Upper lobe of left lung (tissue), 6 donors: ENCODE data around the gene MYT1. TPM values are rescaled to one million over a fixed set of nuclear protein-coding genes. Genes with fewer than 3 reads are reported as not detected.

Experiments used
- ATAC-seq, 2 donors: fragments of 200-7000 bp; cut with Tn5 transposase; one replicate each; pipeline ENCODE4 v1.9.1; 2022; ENCODE audit warnings: mild to moderate bottlenecking in 2 of 2, moderate library complexity in 2 of 2; ENCODE audit not compliant: low FRiP score in 2 of 2
- DNase-seq, 2 donors: peaks; one replicate each; pipeline ENCODE4 v3.0.0-alpha.2; 2019 to 2020
- H3K27ac ChIP-seq, 4 donors: fragments of 200-600 bp; sonication (generic); one replicate each; pipeline ENCODE4 v1.5.1; 2016 to 2019
- H3K27me3 ChIP-seq, 4 donors: fragments of 200-600 bp; sonication (generic); one replicate each; pipeline ENCODE4 v1.5.1; 2017 to 2019
- H3K36me3 ChIP-seq, 4 donors: fragments of 200-600 bp; sonication (generic); one replicate each; pipeline ENCODE4 v1.5.1; 2016 to 2019
- H3K4me1 ChIP-seq, 4 donors: fragments of 200-600 bp; sonication (generic); one replicate each; pipeline ENCODE4 v1.5.1; 2018 to 2019
- H3K4me3 ChIP-seq, 4 donors: fragments of 200-600 bp; sonication (generic); one replicate each; pipeline ENCODE4 v1.5.1; 2017 to 2019; ENCODE audit warnings: mild to moderate bottlenecking in 2 of 4, moderate library complexity in 1 of 4
- H3K9me3 ChIP-seq, 4 donors: fragments of 200-600 bp; sonication (generic); one replicate each; pipeline ENCODE4 v1.5.1; 2018 to 2019
- EP300 ChIP-seq, 4 donors: sonication (generic); formaldehyde crosslinking; IDR thresholded peaks; one replicate each; pipeline ENCODE4 v1.5.1; 2017; ENCODE audit warnings: antibody characterized with exemption in 4 of 4, control low read depth in 2 of 4
- POLR2A ChIP-seq, 4 donors: fragments of 450-650 bp; IDR thresholded peaks; one replicate each; pipeline ENCODE4 v1.5.1; 2016 to 2017; ENCODE audit warnings: antibody characterized with exemption in 4 of 4, mild to moderate bottlenecking in 2 of 4
- POLR2AphosphoS5 ChIP-seq, 2 donors: sonication (generic); formaldehyde crosslinking; IDR thresholded peaks; one replicate each; pipeline ENCODE4 v1.5.1; 2017; ENCODE audit warnings: antibody characterized with exemption in 2 of 2
- WGBS, 2 donors: methylation state at CpG; one replicate each; pipeline ENCODE4 v1.1.5; 2017 to 2018; 5-methylcytosine and 5-hydroxymethylcytosine counted together
- total RNA-seq, 6 donors: library from RNA; depleted of rRNA in 4 of 6; stranded (reverse); fragments of >200 nt in 4 of 6; gene quantifications; one replicate each; pipeline versions ENCODE4 v1.1.0 to v1.2.1, GENCODE V29; 2016 to 2021
- TF ChIP-seq, protein P1 (sequence below), 6 experiments: fragments of 450-650 bp in 4 of 6; fragments of 200-600 bp in 2 of 6; sonication (generic) in 2 of 6; IDR thresholded peaks; one replicate each; pipeline ENCODE4 v1.5.1; 2016 to 2019; ENCODE audit warnings: antibody characterized with exemption in 6 of 6
- donor health status: DM: no; HTN: no; CAD: no; lungs with moderate emphysema.
- donor health status: DM: no; HTN: yes; CAD: no; lungs with severe emphysema.

The MYT1 gene
- total RNA-seq, 6 donors from 2014 or later, result 0.09 to 3.1 TPM; not detected in 4

DNA sequence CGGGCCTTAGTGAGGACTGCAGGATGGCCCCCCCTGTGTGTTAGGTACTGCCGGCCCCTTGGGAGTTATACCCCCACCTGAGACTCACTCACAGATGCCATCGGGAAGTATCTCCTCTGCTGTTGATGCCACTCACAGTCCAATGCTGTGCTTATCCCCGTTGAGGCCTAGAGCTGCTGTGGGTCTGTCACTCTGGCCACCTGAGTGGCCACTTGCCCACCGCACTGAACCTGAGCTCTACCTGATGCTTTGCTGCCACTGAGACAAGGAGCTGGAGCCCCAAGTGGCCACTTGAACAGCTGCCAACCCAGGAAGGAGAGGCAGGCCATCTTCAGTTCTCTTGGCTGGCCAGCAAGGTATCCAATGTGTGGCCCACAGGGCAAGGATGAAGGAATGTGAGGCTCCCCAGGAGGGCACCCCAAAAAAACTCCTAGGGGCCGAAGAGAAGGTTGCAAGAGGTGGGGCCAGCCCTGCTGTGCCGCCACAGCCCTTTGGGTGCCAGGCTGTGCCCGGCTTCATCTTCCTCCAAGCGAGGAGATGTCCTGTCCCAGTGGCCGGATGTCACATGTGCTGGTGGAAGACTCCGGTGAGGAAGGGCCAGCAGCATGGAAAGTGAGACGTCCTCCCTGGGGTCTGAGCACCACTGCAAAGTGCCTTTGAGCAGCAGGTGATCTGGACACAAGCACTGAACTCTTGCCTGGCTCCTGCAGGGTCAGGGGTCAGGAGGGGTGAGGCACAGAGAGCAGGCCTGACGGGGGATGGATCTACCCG lies 61.8 kb downstream of the MYT1 start:
- TF ChIP-seq POLR2A (IDR thresholded peaks at IDR 0.05) (no peak), POLR2AphosphoS5 (IDR thresholded peaks at IDR 0.05) (no peak), EP300 (IDR thresholded peaks at IDR 0.05) (no peak)
- TF ChIP-seq, protein P1, sequence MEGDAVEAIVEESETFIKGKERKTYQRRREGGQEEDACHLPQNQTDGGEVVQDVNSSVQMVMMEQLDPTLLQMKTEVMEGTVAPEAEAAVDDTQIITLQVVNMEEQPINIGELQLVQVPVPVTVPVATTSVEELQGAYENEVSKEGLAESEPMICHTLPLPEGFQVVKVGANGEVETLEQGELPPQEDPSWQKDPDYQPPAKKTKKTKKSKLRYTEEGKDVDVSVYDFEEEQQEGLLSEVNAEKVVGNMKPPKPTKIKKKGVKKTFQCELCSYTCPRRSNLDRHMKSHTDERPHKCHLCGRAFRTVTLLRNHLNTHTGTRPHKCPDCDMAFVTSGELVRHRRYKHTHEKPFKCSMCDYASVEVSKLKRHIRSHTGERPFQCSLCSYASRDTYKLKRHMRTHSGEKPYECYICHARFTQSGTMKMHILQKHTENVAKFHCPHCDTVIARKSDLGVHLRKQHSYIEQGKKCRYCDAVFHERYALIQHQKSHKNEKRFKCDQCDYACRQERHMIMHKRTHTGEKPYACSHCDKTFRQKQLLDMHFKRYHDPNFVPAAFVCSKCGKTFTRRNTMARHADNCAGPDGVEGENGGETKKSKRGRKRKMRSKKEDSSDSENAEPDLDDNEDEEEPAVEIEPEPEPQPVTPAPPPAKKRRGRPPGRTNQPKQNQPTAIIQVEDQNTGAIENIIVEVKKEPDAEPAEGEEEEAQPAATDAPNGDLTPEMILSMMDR (IDR thresholded peaks at IDR 0.05), result no peak
- ATAC-seq, result no peak
- Histone ChIP-seq H3K27me3 (no peaks in the 10 kb centered on the region), H3K9me3 (no peaks in the 10 kb centered on the region), H3K27ac (no peak overlapping the region), H3K4me1 (peaks cover 4 to 25% (median 15%) of the 10 kb centered on the region in 4 donors), H3K4me3 (no peak overlapping the region), H3K36me3 (no peaks in the 10 kb centered on the region)
- WGBS, 2 donors, result 85 to 92% methylated on average over 5 to 14 of the region's 14 CpGs
- no peak for DNase-seq

DNA sequence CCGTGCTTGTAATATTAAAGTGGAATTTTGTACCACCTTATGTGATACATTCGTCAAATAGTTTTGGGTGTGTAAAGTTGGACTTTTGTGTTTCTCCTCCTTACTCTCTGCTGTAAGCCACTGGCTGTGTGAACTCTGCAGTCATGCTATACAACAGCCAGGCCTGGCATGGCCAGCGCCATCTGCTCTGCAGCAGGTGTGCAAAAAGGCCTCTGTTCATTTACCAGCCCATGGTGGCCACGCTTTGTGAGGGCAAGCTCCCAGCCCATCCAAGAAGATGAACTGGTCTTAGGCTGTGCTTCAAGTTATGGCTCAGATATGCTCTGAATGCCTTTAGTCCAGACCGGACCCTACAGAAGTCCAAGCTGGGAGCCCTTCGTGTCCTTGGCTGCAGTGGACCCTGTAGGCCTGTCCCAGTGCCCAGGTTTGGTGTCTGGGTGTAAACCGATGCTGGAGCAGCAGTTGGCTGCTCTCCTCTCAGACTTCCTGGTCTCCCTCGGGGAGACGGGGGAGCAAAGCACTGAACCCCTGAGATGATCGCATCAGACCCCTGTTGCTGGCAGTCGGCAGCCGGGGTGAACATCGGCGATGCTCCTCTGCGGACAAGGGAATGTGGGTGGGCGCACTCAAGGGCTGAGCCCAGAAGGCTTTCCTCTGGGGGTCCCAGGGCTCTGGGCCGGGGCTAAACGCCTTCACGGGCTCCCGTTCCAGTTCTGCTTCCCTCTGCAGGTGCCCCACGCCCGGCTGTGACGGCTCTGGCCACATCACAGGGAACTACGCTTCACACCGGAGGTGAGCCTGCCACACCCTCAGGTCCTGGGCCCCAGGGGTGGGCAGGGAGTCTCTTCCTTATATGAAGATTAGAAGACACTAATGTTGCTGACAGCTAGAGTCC lies 62.7 kb downstream of the MYT1 start:
- no peaks in the 10 kb centered on the region for H3K27me3 ChIP-seq
- 90 to 91% methylated on average over 13 to 25 of the region's 25 CpGs for WGBS, 2 donors
- peaks cover 4 to 25% (median 15%) of the 10 kb centered on the region in 4 donors for H3K4me1 ChIP-seq
- TF ChIP-seq POLR2A (IDR thresholded peaks at IDR 0.05) (no peak), EP300 (IDR thresholded peaks at IDR 0.05) (no peak), POLR2AphosphoS5 (IDR thresholded peaks at IDR 0.05) (no peak)
- TF ChIP-seq, protein P1 (IDR thresholded peaks at IDR 0.05), result no peak
- H3K27ac ChIP-seq, result no peak overlapping the region
- ATAC-seq (no peak), DNase-seq (no peak)
- no peak overlapping the region for H3K4me3 ChIP-seq
- H3K36me3 ChIP-seq, result no peaks in the 10 kb centered on the region
- no peaks in the 10 kb centered on the region for H3K9me3 ChIP-seq

DNA sequence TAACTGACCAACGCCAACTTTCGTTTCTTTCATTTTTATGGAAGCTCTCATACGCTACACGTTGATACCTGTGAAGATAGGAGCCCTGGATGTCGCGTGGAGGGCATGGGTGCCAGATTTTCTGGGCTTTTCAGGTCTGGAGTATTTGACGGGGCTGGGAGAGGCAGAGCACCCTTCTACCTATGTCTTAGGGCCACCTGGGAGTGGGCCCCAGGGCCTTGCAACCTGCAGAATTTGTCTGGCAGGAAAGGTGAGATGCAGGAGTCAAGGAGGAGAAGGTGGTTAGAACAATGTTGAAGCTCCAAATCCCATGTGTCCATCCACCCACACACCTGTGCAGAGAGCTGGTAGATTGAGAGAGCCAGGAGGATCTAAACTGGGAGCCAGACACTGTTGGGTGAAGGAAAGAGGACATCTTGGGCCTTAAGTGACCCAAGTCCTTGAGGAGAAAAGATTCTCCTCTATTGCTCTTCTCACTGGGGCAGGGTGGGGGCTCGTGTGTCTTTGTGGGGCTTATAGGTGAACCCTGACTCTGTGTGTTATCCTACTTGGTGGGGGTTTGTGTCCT lies 63.9 kb downstream of the MYT1 start:
- Histone ChIP-seq H3K36me3 (no peaks in the 10 kb centered on the region), H3K4me3 (no peak overlapping the region), H3K27ac (no peak overlapping the region), H3K9me3 (no peaks in the 10 kb centered on the region), H3K4me1 (peaks cover 0 to 12% (median 8%) of the 10 kb centered on the region in 4 donors), H3K27me3 (no peaks in the 10 kb centered on the region)
- 89 to 93% methylated on average over 8 of the region's 8 CpGs for WGBS, 2 donors
- ATAC-seq, result no peak
- no peak for TF ChIP-seq POLR2AphosphoS5 (IDR thresholded peaks at IDR 0.05)
- no peak for DNase-seq

DNA sequence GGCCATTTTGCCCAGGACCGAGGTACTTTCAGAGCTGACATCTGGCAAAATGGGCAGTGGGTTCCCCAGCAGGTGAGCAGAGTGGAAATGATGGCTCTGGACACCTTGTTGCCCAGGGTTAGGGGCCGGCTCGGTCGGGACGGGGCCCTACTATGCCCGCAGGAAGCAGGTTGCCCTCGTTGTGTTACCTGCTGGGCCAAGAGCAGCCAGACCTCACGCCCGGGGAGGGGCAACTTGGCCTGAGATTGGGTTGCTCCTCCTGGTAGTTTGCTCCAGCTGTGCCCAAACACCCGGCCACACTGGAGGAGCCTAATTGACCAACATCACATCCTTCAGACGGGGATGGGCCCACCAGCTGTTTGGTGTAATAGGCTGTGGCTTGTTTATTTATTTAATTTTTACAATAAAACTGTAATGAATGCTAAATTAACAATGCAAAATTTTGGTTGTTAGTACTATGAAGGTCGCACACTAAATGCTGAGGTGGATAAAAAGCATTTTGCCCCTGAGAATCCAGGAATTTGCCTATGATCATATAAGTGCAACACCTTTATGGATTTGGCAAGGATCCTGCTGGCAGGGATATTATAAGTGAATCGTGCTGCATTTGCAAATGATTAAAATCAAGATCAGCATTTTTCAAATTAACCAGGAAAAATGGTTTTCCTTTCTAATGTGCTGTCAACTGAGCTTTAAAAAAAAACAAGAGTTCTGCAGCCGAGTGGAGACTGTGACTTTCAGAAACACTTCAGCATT lies 64.7 kb downstream of the MYT1 start:
- Histone ChIP-seq H3K27me3 (no peaks in the 10 kb centered on the region), H3K4me1 (peaks cover 0 to 5% (median 3%) of the 10 kb centered on the region in 4 donors), H3K27ac (no peak overlapping the region), H3K36me3 (no peaks in the 10 kb centered on the region), H3K4me3 (no peak overlapping the region), H3K9me3 (no peaks in the 10 kb centered on the region)
- 61 to 87% methylated on average over 5 to 14 of the region's 14 CpGs for WGBS, 2 donors
- TF ChIP-seq EP300 (IDR thresholded peaks at IDR 0.05) (no peak), POLR2AphosphoS5 (IDR thresholded peaks at IDR 0.05) (no peak), POLR2A (IDR thresholded peaks at IDR 0.05) (no peak)
- TF ChIP-seq, protein P1 (IDR thresholded peaks at IDR 0.05), result no peak
- no peak for ATAC-seq
- DNase-seq, result no peak
